K562 (cell line): Measurements from ENCODE around the gene GGTLC2. TPM values are rescaled to one million over a fixed set of nuclear protein-coding genes. Genes with fewer than 3 reads are reported as not detected.

Source experiments
- ATAC-seq: fragments of 200-7000 bp; cut with Tn5 transposase; 3 replicates; pipeline ENCODE4 v1.9.1; 2020; ENCODE audit warnings: moderate library complexity
- BruUV-seq: library from RNA; stranded (reverse); fragments of 400-500 nt; replicated peaks from 2 replicates; lab custom pipeline; 2021; lab: Mats Ljungman, UMichigan
- CTCF ChIA-PET: fragments of 300-600 bp; formaldehyde crosslinking; extraction: SDS; loops from one replicate; lab custom pipeline; 2021; ENCODE audit warnings: low intra/inter-chr PET ratio; lab: Yijun Ruan, JAX
- POLR2A ChIA-PET: fragments of 300-600, 350-650 bp; sonication (Branson Sonifier 250); formaldehyde crosslinking; extraction: SDS; loops from one replicate; lab custom pipeline; 2021; ENCODE audit warnings: antibody characterized with exemption, inconsistent platforms; lab: Yijun Ruan, JAX
- DNase-seq, 4 experiments: peaks; one replicate each; pipeline versions ENCODE4 v3.0.0 to v3.0.0-alpha.2; 2011 to 2018; ENCODE audit warnings: low spot score in 3 of 4, mixed read lengths in 3 of 4; ENCODE audit errors: extremely low read depth in 1 of 4
- FAIRE-seq: peaks from 2 replicates; lab custom pipeline; 2011; peaks lifted over from hg19 to GRCh38; lab: Jason Lieb, UNC
- H2AFZ ChIP-seq: 2 replicates; pipeline ENCODE4 v1.6.0; 2011; ENCODE audit warnings: low read depth, low read length, control low read depth, inconsistent platforms
- H3K27ac ChIP-seq: fragments of 200-600 bp; 3 replicates; pipeline ENCODE4 v1.8.0; 2011; ENCODE audit warnings: low read depth, mild to moderate bottlenecking, control low read depth, inconsistent platforms, low read length, moderate library complexity, mixed read lengths; ENCODE audit errors: extremely low read depth
- H3K27me3 ChIP-seq, 2 experiments: fragments of 300-600 bp in 1 of 2; 2 replicates in 1 of 2; 3 replicates in 1 of 2; pipeline versions ENCODE4 v1.6.0 to v1.8.0; 2011; ENCODE audit warnings: inconsistent platforms in 2 of 2, low read length in 2 of 2, mild to moderate bottlenecking in 1 of 2, mixed read lengths in 1 of 2, moderate library complexity in 1 of 2; ENCODE audit not compliant: control insufficient read depth in 2 of 2, insufficient read depth in 2 of 2
- H3K36me3 ChIP-seq: fragments of 300-600 bp; 3 replicates; pipeline ENCODE4 v1.8.0; 2011; ENCODE audit warnings: mild to moderate bottlenecking, low read length, inconsistent platforms; ENCODE audit not compliant: control insufficient read depth, insufficient read depth
- H3K4me1 ChIP-seq, 2 experiments: fragments of 200-600 bp in 1 of 2; replicated peaks in 1 of 2; 2 replicates in 1 of 2; 3 replicates in 1 of 2; pipeline versions ENCODE4 v1.5.1 to v1.8.0; 2011; ENCODE audit warnings: inconsistent platforms in 2 of 2, low read length in 2 of 2, mild to moderate bottlenecking in 1 of 2, mixed read lengths in 1 of 2, moderate library complexity in 1 of 2; ENCODE audit not compliant: control insufficient read depth in 2 of 2, insufficient read depth in 2 of 2
- H3K4me2 ChIP-seq: 2 replicates; pipeline ENCODE4 v1.6.1; 2011; ENCODE audit warnings: low read length, control low read depth, inconsistent platforms, mixed read lengths; ENCODE audit not compliant: insufficient read depth
- H3K4me3 ChIP-seq: fragments of 200-600 bp; sonication (generic), shearing (Covaris generic); 2 replicates; pipeline ENCODE4 v1.5.1; 2016; ENCODE audit warnings: control low read depth, inconsistent platforms
- H3K79me2 ChIP-seq: fragments of 200-600 bp; 3 replicates; pipeline ENCODE4 v1.8.0; 2011; ENCODE audit warnings: low read length, inconsistent platforms; ENCODE audit not compliant: control insufficient read depth, insufficient read depth
- H3K9ac ChIP-seq, 2 experiments: 2 replicates each; pipeline versions ENCODE4 v1.6.0 to v1.6.1; 2011; ENCODE audit warnings: low read depth in 2 of 2, low read length in 2 of 2, control low read depth in 1 of 2, inconsistent platforms in 1 of 2, mild to moderate bottlenecking in 1 of 2, mixed read lengths in 1 of 2; ENCODE audit not compliant: insufficient read depth in 1 of 2
- H3K9me1 ChIP-seq: one replicate; pipeline ENCODE4 v1.6.0; 2011; ENCODE audit warnings: inconsistent platforms, mild to moderate bottlenecking, low read length, moderate library complexity; ENCODE audit not compliant: control insufficient read depth, insufficient read depth
- H3K9me3 ChIP-seq: replicated peaks from 2 replicates; pipeline ENCODE4 v1.5.1; 2011; ENCODE audit warnings: low read depth, low read length, inconsistent platforms; ENCODE audit not compliant: control insufficient read depth, insufficient read depth
- H4K20me1 ChIP-seq: replicated peaks from 2 replicates; pipeline ENCODE4 v1.6.1; 2011; ENCODE audit warnings: low read length, inconsistent platforms, mixed read lengths; ENCODE audit not compliant: control insufficient read depth, insufficient read depth
- BDP1 ChIP-seq: IDR thresholded peaks from 3 replicates; pipeline ENCODE4 v1.6.1; 2011; ENCODE audit not compliant: insufficient read length, insufficient read depth
- HMGXB4 ChIP-seq: sonication (generic); formaldehyde crosslinking; IDR thresholded peaks from 2 replicates; pipeline ENCODE4 v1.8.1; 2023; ENCODE audit warnings: mild to moderate bottlenecking, missing genetic modification reagents
- WGBS: fragments of 100-300 bp; shearing (Covaris generic); methylation state at CpG from one replicate; pipeline ENCODE4 v1.1.6; 2016; ENCODE audit warnings: low coverage, mixed read lengths; ENCODE audit not compliant: insufficient coverage; ENCODE audit errors: missing lambda C conversion rate; 5-methylcytosine and 5-hydroxymethylcytosine counted together
- in situ Hi-C: fragments of 300-500 bp; cut with MboI; formaldehyde crosslinking; loops from 4 replicates; pipeline ENCODE4 v1.15.0; 2018; ENCODE audit warnings: inconsistent platforms, mixed read lengths
- intact Hi-C: fragments of 100-400 bp; cut with micrococcal nuclease; formaldehyde crosslinking; loops from 2 replicates; pipeline ENCODE4 v1.14.2; 2022
- polyA plus RNA-seq, 8 experiments: library from polyadenylated mRNA; depleted of rRNA in 4 of 8; stranded (reverse) in 5 of 8; unstranded in 3 of 8; fragments of >200 nt; fragmentation: Nextera tagmentation in 2 of 8; fragmentation: Illumina TruSeq in 1 of 8; extraction: Ambion mirVana in 2 of 8; extraction: Trizol in 1 of 8; gene quantifications; 2 replicates each; pipeline versions ENCODE4 v1.2.1 to v1.2.3, GENCODE V29; 2011 to 2014; ENCODE audit warnings: inconsistent platforms in 1 of 8, missing spikeins in 1 of 8
- total RNA-seq, 7 experiments: library from RNA; depleted of rRNA in 6 of 7; stranded (reverse); fragments of >200 nt in 6 of 7; fragmentation: Illumina TruSeq in 2 of 7; extraction: Trizol in 2 of 7; gene quantifications; 2 replicates each; pipeline versions ENCODE4 v1.2.1 to v1.2.3, GENCODE V29; 2011 to 2021; ENCODE audit warnings: low replicate concordance in 1 of 7

Gene GGTLC2
- total and polyA plus RNA-seq, 9 of the 15 experiments (the other 6 are each of a cell fraction or from before 2014, with no cell fraction given), result not detected

- peaks cover 10% of the 10 kb centered on the region for H3K9me3 ChIP-seq
- H3K9me1 ChIP-seq, result no peaks in the 10 kb centered on the region
- no peaks in the 10 kb centered on the region for H3K36me3 ChIP-seq
- no TSS peak for BruUV-seq
- in situ Hi-C loops (loop anchor here (25.0 kb wide), 1 partner anchor 1392 kb away; no protein-coding TSS in a partner anchor), intact Hi-C loops (no loop called here)
- no peaks in the 10 kb centered on the region for H3K79me2 ChIP-seq
- H4K20me1 ChIP-seq, result peaks cover 13% of the 10 kb centered on the region
- peaks cover 0 to 6% of the 10 kb centered on the region in 2 experiments; a peak in 3 of 5 replicates for H3K4me1 ChIP-seq
- H2AFZ ChIP-seq, result no peak overlapping the region
- H3K27ac ChIP-seq, result no peak overlapping the region
- FAIRE-seq, result no peak
- ATAC-seq, result peak; percentile 6; the same call in 1 of the 3 replicates
- no peak for DNase-seq
- CTCF ChIA-PET, result interaction anchor here (1.6 kb wide), 1 partner anchor 9 kb away, joined by 5 read pairs; no protein-coding TSS in a partner anchor
- POLR2A ChIA-PET, result interaction anchor here (0.9 to 2.9 kb wide), 6 partner anchors 9 to 42 kb away, joined by 3 to 27 read pairs (median 12); no protein-coding TSS in a partner anchor
- WGBS, result 0% methylated on average over 4 of the region's 4 CpGs
- TF ChIP-seq HMGXB4 (CRISPR knock-in tag) (peak; percentile 40; the same call in 1 of the 2 replicates), BDP1 (no peak)
- peaks cover 22 to 26% of the 10 kb centered on the region in 2 experiments for H3K27me3 ChIP-seq
- H3K4me3 ChIP-seq, result no peak overlapping the region
- no peak overlapping the region for H3K9ac ChIP-seq
- no peak overlapping the region for H3K4me2 ChIP-seq
These were observed 34.6 kb downstream of the GGTLC2 start for GRCh38 chr22:22678970-22679369.
